Inflammatory macrophage treated with lipopolysaccharide for 4 hours (primary cell): ENCODE data around the gene PLA2G4C.

Experiments
- DNase-seq: peaks from one replicate; pipeline ENCODE4 v3.0.0-alpha.2; 2020

Gene PLA2G4C

DNA sequence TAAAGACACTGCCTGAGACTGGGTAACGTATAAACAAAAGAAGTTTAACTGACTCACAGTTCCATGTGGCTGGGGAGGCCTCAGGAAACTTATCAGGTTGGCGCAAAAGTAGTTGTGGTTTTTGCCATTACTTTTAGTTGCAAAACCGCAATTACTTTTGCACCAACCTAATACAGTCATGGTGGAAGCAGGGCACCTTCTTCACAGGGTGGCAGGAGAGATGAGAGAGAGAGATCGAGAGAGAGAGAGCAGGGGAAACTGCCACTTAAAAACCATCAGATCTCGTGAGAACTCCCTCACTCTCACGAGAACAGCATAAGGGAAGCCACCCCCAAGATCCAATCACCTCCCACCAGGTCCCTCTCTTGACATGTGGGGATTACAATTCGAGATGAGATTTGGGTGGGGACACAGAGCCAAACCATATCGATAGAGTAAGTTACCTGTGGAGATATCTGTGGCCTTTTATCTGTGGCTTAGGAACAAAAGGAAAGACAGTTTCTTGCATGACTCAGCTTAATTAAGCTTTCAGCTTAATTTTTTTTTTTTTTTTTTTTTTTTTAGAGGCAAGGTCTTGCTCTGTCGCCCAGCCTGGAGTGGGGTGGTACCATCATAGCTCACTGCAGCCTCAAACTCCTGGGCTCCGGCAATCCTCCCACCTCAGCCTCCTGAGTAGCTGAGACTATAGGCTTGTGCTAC lies 59.1 kb downstream of the PLA2G4C start:
- no peak for DNase-seq

DNA sequence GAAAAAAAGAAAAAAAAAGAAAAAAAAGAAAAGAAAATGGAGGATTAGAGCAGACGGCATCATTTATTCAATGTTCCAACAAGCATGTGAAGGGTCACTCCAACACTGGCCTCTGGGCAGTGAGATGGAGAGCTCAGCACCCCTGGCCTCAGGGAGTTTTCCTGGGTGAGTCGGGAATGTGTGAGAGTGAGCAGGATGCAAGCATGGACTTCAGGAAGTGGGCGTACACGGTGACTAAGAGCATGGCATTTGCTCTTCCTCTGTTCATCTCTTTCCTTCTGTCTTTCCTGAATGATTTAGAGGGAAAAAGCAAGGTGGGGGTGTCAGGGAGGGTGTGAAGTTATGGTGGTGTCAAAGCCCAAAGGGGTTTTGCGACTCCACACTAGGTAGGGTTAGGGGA lies 66.1 kb downstream of the PLA2G4C start:
- no peak for DNase-seq

DNA sequence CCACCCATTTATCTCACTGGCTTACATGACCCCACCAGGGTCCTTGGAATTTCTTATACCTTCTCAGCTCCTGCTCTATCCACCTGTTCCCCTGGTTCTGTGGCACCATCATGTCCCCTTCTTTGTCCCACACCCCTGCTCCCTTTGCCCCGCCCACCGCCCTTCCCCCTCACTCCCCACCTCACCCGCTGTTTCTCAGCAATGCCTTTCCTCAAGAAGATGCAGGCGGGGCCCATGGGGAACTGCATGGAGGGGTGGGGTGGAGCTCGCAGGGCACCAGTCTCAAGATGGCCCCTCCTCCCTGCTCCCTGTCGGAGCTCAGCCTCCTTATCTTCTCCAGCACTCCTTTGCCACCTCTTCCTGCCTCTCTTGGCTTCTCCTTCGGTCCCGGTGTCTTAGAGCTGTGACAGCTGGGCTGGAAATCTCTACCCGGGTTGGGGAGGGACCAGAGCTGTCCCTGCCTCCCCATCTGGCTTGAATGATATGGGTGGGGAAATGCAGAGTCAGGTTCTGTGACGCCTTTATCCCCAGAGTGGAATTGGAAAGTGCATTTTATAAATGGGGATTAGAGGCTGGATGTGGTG lies 66.8 kb downstream of the PLA2G4C start, which contains the start of gene CABP5:
Gene CABP5, minus strand, starts transcription at position 405 of the 584 bp plus-strand sequence. Its CDS starts 157 bp downstream, at position 248.
- no peak for DNase-seq

DNA sequence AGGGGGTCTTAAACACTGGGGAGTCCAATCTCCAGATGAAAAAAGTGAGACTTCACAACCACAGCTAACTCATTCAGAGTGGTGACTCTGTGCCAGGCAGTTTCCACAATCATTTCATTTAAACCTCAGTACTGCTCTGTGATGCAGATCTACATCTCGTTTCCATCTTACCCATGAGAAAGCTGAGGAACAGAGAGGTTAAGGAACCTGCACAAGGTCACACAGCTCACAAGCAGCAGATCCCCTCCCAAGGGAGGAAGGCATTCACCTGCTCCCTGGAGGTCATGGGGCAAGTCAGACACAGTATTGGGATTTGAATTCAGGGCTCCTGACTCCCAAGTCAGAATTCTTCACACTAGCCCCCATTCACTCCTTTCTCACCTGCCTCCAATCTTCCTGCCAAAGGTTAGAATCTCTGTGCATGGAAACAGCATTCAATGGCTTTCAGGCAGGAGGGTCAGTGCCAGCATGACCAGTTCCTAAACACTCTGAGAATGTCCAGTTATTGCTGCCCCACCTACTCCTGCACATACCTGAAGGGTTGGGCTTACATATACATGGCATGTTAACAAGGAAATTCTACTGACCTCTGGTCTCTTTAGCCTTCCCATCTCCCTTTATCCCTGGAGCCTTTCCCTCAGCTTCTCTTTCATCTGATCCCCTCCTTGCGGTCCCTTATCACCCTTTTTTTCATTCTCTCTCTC lies 68.6 kb downstream of the PLA2G4C start:
- DNase-seq, result no peak

DNA sequence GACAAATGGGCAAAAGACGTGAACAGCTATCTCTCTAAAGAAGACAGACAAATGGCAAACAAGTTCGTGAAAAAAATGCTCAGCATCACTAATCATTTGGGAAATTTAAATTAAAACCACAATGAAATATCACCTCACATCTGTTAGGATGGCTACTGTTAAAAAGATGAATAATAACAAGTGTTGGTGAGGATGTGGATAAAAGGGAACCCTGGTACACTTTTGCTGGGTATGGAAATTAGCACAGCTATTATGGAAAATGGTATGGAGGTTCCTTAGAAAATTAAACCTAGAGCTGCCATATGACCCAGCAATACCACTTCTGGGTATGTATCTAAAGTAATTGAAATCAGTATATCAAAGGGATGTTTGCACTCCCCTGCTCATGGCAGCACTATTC lies 73.9 kb downstream of the PLA2G4C start:
- no peak for DNase-seq

DNA sequence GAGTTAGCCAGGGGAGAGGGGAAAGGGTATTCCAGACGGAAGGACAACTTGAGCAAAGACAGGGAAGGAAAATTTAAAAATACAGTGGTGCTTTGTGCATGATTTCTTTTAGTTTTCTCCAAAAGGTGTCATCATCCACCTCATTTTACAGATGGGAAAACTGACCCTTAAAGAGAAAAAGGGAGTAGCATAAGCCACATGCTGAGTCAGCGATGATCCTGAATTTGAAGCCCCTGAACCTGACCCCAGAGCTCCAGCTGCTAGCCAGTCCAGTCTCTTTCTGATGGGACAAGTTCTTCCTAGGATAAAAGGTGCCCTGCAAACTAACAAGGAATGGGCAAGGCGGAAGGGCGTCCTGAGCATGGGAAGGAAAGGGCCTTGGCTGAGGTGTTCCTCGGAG lies 77.0 kb downstream of the PLA2G4C start:
- no peak for DNase-seq

DNA sequence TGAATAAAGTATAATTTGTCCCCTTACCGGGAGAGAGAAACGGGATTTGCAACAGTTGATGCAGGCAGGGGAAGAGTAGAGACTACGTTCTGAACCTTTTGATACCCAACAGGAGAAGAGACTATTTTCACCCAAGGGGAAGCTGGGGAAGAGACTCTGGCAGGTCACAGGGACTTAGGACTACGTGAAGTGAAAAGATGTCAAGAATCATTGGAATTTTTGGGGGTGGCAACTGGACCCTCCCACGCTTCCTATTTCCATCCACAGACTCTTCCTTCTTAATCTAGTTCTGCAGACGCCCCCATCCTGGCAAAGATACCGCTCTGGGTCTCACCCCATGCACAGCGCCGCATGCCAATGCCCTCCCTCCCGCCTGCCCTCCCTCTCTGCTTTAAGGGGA lies 80.5 kb downstream of the PLA2G4C start:
- no peak for DNase-seq

DNA sequence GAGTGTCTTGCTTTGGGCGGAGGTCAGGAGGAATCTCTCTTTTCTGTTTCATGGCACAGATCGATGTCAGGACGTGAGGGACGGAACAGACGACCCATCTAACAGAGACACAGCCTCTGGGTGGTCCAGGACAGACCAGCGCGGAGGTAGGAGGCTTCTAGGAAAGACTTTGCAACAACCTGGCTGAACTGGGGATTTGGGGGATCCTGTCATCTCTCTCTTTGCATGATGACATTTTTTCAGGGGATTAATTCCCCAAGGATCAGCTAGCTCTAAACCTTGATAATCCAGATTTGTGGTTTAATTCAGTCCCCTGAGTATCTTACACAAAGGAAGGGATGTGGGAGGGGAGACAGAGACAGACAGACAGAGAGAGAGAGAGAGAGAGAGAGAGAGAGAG lies 81.2 kb downstream of the PLA2G4C start:
- DNase-seq, result no peak

DNA sequence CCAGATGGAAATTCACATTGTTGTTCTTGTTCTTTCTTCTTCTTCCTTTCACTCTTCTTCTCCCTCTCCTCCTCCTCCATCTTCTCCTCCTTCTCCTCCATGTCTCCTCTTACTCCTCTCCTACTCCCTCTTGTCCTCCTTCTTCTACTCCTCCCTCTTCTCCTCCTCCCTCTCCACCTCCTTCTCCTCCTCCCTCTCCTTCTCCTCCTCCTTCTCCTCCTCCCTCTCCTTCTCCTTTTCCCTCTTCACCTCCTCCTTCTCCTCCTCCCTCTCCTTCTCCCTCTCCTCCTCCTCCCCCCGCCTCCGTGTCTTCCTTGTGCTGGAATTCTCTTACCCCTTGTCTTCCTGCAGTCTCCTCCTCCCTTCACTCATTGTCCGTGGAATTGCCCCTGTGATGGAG lies 85.1 kb downstream of the PLA2G4C start:
- no peak for DNase-seq

DNA sequence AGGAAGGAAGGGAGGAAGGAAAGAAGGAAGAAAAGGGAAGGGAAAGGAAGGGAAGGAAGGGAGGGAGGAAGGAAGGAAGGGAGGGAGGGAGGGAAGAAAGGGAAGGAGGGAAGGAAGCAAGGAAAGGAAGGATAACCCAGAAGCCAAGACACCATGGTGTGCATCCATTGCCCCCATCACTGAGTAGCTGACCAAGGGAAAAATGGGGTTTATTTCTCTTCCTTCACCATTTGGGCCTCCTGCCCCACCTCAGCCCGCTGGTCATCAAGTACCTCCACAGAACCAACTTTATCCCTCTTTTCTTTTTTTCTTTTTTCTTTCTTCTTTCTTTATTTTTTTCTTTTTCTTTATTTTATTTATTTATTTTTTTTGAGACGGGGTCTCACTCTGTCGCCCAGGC lies 87.1 kb downstream of the PLA2G4C start:
- DNase-seq, result no peak

DNA sequence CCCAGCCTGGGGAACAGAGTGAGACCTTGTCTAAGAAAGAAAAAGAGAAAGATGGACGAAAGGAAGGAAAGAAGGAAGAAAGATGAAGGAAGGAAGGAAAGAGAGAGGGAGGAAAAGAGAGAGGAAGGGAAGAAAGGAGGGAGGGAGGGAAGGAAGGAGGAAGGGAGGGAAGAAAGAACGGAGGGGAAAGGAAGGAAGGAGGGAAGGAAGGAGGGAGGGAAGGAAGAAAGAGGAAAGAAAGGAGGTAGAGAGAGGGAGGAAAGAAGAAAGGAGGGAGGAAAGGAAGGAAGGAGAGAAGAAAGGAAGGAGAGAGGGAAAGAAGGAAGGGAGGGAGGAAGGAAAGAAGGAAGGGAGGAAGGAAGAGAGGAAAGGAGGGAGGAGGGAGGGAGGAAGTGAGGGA lies 87.6 kb downstream of the PLA2G4C start:
- no peak for DNase-seq

DNA sequence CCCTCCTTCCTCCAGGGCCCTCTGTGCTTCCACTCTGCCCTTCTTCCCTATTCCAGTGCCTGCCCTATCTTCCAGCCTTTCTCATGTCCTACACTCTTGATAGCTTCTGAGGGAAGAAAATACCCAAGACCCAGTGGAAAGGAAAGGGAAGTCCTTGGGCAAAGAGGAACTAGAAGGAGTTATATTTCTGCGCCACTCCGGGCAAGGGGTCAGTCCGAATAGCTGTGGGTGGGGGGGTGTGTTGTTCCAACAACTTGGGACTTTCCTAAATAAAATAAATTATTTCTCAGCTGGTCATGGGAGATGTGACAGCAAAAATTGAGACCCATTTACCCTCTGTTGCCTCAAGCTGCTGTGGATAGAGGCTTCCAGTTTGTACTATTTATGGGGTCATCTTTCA lies 89.9 kb downstream of the PLA2G4C start:
- DNase-seq, result peak; percentile 23

DNA sequence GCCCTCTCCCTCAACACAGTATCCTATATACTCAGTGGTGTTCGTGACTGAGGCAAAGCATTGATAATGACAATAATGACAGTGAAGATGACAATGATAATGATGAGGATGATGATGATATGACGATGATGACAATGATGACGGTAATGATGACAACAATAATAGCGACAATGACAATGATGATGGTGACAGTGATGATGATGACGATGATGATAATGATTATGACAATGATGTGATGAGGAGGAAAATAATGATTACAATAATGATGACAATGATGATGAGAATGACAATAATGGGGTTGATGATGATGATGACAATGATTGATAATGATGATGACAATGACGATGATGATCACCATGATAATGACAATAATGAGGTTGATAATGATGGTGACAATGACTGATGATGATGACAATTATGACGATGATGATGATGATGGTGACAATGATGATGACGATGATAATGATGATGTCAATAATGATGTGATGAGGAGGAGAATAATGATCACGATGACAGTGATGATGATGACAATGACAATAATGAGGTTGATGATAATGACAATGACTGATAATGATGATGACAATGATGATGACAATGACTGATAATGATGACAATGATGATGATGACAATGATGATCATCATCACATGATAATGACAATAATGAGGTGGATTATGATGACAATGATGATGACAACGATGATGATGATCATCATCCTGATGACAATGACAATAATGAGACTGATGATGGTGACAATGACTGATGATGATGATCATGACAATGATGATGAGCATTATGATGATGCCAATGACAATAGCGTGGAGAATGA lies 99.5 kb downstream of the PLA2G4C start:
- no peak for DNase-seq

DNA sequence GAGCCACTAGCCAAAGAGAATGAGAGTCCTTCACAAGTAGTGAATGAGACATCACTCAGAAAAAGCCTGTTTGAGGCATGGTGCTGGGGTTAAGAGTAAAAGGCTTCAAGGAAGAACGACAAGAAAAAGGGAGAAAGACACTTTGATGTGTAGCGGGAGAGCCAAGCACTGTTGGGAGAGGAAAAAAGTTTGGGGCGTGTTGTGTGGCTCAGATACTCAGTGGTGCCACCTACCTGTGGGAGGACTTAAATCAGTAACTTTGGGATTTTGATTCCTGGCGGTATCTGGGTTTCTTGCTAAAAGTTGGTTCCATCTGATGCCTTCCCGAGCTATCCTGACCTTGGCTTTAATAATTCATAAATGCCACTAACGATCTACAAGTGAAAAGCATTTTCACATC lies 103.9 kb downstream of the PLA2G4C start:
- no peak for DNase-seq

DNA sequence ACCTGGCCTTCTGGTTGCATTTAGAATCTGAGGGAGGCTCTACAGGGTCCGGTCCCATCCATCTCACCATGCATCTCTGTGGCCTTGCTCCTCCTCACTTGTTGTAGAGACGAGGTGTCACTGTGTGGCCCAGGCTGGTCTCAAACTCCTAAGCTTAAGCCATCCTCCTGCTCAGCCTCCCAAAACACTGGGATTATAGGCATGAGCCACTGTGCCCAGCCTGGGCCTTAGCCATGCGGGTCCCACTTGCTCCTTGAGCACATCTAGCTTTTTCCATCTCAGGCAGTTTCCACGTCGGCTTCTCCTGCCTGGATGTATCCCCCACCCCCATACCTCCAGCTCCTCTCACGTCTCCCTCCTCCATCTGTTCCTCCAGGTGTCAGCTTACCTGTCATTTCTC lies 106.4 kb downstream of the PLA2G4C start:
- no peak for DNase-seq

DNA sequence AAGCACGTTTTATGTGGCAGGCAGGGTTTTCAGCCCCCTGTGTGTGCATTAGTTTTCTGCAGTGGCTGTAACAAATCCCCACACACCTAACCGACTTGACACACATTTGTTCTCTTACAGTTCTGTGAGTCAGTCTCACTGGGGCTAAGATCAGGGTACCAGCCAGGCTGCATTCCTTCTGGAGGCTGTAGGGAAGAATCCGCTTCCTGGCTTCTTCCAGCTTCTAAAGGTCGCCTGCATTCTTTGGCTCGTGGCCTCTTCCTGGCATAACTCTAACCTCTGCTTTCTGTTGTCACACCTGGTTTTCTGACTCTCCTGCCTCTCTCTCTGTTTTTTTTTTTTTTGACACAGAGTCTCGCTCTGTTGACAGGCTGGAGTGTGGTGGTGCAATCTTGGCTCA lies 109.8 kb downstream of the PLA2G4C start:
- no peak for DNase-seq

DNA sequence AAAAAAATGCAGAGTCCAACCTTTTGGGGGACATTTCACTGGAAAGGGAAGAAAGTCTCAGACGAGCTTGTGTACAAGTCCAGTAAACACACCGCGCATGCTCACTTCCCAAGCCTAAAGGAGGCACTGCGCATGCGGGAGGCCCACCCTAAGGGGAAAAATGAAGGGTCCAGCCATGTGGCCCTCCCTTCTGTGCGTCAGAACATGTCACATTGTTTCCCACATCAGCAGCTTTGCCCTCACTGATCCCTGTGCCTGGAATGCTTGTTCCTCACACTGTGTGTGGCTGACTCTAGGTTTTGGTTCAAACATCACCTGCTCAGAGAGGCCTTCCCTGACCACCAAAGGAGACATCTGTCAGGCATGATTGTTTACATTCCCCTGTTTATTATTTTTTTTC lies 111.8 kb downstream of the PLA2G4C start:
- no peak for DNase-seq
